HUES6 (cell line): ENCODE data around the gene NT5C2.

Experiments
- H3K27ac ChIP-seq: 2 replicates; pipeline ENCODE4 v1.7.0; 2013; ENCODE audit warnings: low read depth, mild to moderate bottlenecking, low read length, inconsistent platforms
- H3K27me3 ChIP-seq: 2 replicates; pipeline ENCODE4 v1.6.1; 2013; ENCODE audit warnings: low read length; ENCODE audit not compliant: control insufficient read depth, insufficient read depth
- H3K36me3 ChIP-seq: 2 replicates; pipeline ENCODE4 v1.6.1; 2013; ENCODE audit warnings: low read length; ENCODE audit not compliant: control insufficient read depth, insufficient read depth
- H3K4me1 ChIP-seq: 2 replicates; pipeline ENCODE4 v1.6.1; 2013; ENCODE audit warnings: low read length; ENCODE audit not compliant: control insufficient read depth, insufficient read depth
- H3K4me3 ChIP-seq: 2 replicates; pipeline ENCODE4 v1.5.1; 2013; ENCODE audit warnings: low read depth, low read length
- H3K9ac ChIP-seq: one replicate; pipeline ENCODE4 v1.6.1; 2013; ENCODE audit warnings: mild to moderate bottlenecking, low read length
- H3K9me3 ChIP-seq: 2 replicates; pipeline ENCODE4 v1.6.1; 2013; ENCODE audit warnings: low read depth, low read length; ENCODE audit not compliant: control insufficient read depth, insufficient read depth

The NT5C2 gene

DNA sequence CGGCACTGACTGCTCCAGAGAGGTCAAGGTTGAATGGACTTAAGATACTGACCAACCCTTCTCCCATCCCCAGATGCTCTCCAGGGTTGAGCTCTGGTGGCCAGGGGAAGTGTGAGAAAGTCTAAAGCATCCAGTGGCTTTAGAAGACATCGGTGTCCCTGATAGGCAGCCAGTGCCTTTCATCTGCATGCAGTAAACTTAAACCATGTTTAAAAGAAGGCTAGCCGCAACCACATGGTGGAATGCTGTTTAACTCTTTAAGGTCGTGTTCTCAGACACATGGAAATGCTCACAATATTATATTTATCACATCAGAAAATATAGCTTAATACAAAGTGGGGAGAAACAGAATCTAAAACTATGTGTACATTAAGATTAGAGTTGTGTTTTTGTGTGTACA is 138.0 kb downstream of the NT5C2 start:
- no peaks in the 10 kb centered on the region for H3K9me3 ChIP-seq
- no peaks in the 10 kb centered on the region for H3K36me3 ChIP-seq
- no peaks in the 10 kb centered on the region for H3K27me3 ChIP-seq
- H3K9ac ChIP-seq = no peak overlapping the region
- H3K4me3 ChIP-seq = no peak overlapping the region
- 0 out of 2 replicates have a peak, but pooled peaks cover 3% of the 10 kb centered on the region for H3K4me1 ChIP-seq
- H3K27ac ChIP-seq = no peak overlapping the region

DNA sequence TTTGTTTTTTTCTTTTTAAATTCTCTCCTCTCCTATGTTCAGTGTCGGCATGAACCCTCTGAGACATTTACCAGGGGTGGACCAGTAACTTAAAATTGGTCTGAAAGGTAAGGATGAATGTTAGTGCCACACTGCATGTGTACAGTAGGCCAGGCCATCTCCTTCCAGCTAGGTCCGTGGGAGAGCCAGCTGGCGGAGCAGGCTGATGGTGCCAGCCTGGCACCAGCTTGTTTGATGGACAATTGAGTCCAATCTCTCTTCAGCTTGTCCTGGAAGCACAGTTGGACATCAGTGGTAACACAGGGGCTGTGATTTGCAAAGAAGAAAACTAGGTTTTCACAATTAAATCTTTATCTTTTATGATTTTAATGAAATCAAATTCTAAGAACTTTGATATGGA is 138.5 kb downstream of the NT5C2 start:
- no peak overlapping the region for H3K4me3 ChIP-seq
- no peak overlapping the region for H3K27ac ChIP-seq
- no peak overlapping the region for H3K9ac ChIP-seq

DNA sequence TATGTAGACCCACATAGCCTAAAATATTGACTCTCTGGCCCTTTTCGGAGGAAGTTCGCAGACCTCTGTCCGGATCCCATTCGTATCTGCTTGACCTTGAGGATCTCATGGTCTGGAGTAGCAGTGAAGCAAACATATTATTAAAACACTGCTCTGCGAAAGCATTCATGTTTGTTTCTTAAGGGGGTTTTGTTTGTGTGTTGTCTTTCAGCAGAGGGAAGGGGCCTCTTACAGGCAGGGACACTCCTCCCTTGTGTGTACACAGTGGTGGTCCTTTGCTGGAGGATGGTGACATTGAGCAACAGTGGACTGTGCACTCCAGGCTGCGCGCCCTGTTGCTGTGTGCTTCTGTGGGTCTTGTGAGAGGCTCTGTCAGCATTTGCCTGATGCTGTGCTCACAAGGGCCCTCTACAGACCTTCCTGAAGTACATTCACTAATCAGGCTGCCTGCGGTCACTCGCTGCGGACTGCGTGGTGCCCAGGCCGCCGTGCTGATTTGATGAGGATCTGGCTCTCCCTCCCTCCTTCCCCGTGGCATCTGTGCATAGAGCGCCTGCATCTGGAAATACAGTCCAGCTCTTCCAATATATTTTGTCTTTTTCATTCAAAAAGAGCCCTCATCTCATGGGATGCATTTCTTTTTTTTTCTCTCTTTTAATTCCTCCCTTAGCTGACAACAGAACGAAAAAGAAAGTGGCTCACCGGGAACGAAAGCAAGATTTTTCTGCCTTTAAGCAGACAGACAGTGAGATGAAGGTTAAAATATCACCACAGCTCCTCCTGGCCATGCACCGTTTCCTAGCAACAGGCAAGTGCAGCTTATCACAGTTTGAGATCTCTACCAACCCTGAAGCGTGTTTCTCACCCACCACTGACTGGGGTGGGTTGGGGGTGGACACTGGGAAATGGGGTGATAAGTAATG is 139.2 kb downstream of the NT5C2 start:
- H3K27ac ChIP-seq = no peak overlapping the region
- H3K9me3 ChIP-seq = no peaks in the 10 kb centered on the region
- 0 out of 2 replicates have a peak, but pooled peaks cover 3% of the 10 kb centered on the region for H3K4me1 ChIP-seq
- H3K4me3 ChIP-seq = no peak overlapping the region
- H3K27me3 ChIP-seq = no peaks in the 10 kb centered on the region
- no peak overlapping the region for H3K9ac ChIP-seq
- H3K36me3 ChIP-seq = no peaks in the 10 kb centered on the region

More for the DNA sequence above, 138.5 kb downstream of the NT5C2 start:
- Histone ChIP-seq H3K36me3 (no peaks in the 10 kb centered on the region), H3K4me1 (0 out of 2 replicates have a peak, but pooled peaks cover 3% of the 10 kb centered on the region), H3K9me3 (no peaks in the 10 kb centered on the region), H3K27me3 (no peaks in the 10 kb centered on the region)

GRCh38 chr10:103049237-103049636 is 143.8 kb downstream of the NT5C2 start:
- H3K36me3 ChIP-seq = no peaks in the 10 kb centered on the region
- no peaks in the 10 kb centered on the region for H3K27me3 ChIP-seq

GRCh38 chr10:103047381-103047780 is 145.7 kb downstream of the NT5C2 start:
- Histone ChIP-seq H3K9ac (no peak overlapping the region), H3K4me1 (peaks cover 29% of the 10 kb centered on the region)

More at GRCh38 chr10:103049237-103049636, 143.8 kb downstream of the NT5C2 start:
- Histone ChIP-seq H3K4me1 (peaks cover 13% of the 10 kb centered on the region), H3K4me3 (no peak overlapping the region), H3K9ac (no peak overlapping the region), H3K9me3 (no peaks in the 10 kb centered on the region), H3K27ac (no peak overlapping the region)

DNA sequence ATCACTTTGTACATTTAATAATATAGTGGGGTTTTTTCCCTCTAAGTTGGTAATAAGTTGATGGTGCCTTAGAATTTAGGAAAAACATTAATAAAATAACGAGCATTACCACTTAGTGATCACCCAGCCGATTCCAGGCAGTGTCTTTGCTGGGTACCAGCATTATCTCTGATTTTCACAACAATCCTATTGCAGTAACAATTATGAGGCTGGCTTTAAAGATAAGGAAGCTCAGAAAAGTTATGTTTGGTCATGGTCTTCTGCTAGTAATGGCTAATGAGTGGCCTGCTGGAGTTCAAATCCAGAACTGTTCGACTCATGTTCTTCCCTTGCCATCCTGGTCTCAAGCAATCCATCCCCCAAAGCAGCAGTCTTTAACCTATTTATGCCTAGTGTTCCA is 147.1 kb downstream of the NT5C2 start:
- no peak overlapping the region for H3K9ac ChIP-seq
- no peaks in the 10 kb centered on the region for H3K9me3 ChIP-seq
- H3K27me3 ChIP-seq = no peaks in the 10 kb centered on the region
- H3K36me3 ChIP-seq = no peaks in the 10 kb centered on the region
- H3K4me1 ChIP-seq = peaks cover 35% of the 10 kb centered on the region
- H3K27ac ChIP-seq = no peak overlapping the region
- H3K4me3 ChIP-seq = no peak overlapping the region

More at GRCh38 chr10:103047381-103047780, 145.7 kb downstream of the NT5C2 start:
- Histone ChIP-seq H3K9me3 (no peaks in the 10 kb centered on the region), H3K27ac (no peak overlapping the region), H3K4me3 (no peak overlapping the region), H3K36me3 (no peaks in the 10 kb centered on the region), H3K27me3 (no peaks in the 10 kb centered on the region)

- no peaks in the 10 kb centered on the region for H3K36me3 ChIP-seq
- no peak overlapping the region for H3K4me3 ChIP-seq
- no peaks in the 10 kb centered on the region for H3K27me3 ChIP-seq
- no peaks in the 10 kb centered on the region for H3K9me3 ChIP-seq
- peaks cover 35% of the 10 kb centered on the region for H3K4me1 ChIP-seq
- H3K9ac ChIP-seq = no peak overlapping the region
- H3K27ac ChIP-seq = no peak overlapping the region
These were observed 148.1 kb downstream of the NT5C2 start for GRCh38 chr10:103044942-103045489.

- H3K9me3 ChIP-seq = no peaks in the 10 kb centered on the region
- H3K9ac ChIP-seq = no peak overlapping the region
- H3K4me3 ChIP-seq = no peak overlapping the region
- H3K27me3 ChIP-seq = no peaks in the 10 kb centered on the region
- H3K36me3 ChIP-seq = no peaks in the 10 kb centered on the region
- H3K27ac ChIP-seq = no peak overlapping the region
- peaks cover 35% of the 10 kb centered on the region for H3K4me1 ChIP-seq
These were observed 150.2 kb downstream of the NT5C2 start for GRCh38 chr10:103042908-103043307.

DNA sequence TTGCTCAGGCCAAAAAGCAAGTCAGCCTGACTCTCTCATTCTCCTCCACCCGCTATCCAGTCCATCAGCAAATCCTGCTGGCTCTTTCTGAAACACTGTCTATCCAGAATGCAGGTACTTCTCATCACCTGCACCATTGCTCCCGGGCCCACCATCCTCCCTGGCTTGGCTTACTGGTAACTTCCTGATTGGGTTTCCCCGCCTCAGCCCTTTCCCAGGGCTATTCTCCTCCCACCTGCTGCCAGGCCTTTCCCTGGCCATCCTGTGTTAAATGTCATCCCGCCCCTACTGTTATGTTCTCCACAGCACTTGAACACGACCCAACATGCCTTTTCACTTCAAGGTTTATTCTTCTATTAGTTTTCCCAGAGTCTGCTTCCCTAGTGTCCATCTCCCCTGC is 150.9 kb downstream of the NT5C2 start:
- no peak overlapping the region for H3K9ac ChIP-seq
- peaks cover 35% of the 10 kb centered on the region for H3K4me1 ChIP-seq
- H3K4me3 ChIP-seq = no peak overlapping the region
- no peaks in the 10 kb centered on the region for H3K27me3 ChIP-seq
- no peaks in the 10 kb centered on the region for H3K9me3 ChIP-seq
- no peaks in the 10 kb centered on the region for H3K36me3 ChIP-seq
- H3K27ac ChIP-seq = no peak overlapping the region

- Histone ChIP-seq H3K4me3 (no peak overlapping the region), H3K4me1 (peaks cover 35% of the 10 kb centered on the region), H3K27me3 (no peaks in the 10 kb centered on the region), H3K36me3 (no peaks in the 10 kb centered on the region), H3K9ac (no peak overlapping the region), H3K27ac (no peak overlapping the region), H3K9me3 (no peaks in the 10 kb centered on the region)
These were observed 151.7 kb downstream of the NT5C2 start for GRCh38 chr10:103041391-103041790.

GRCh38 chr10:103040418-103040817 is 152.7 kb downstream of the NT5C2 start:
- peaks cover 35% of the 10 kb centered on the region for H3K4me1 ChIP-seq
- no peaks in the 10 kb centered on the region for H3K27me3 ChIP-seq
- H3K36me3 ChIP-seq = no peaks in the 10 kb centered on the region
- no peak overlapping the region for H3K9ac ChIP-seq
- no peak overlapping the region for H3K27ac ChIP-seq
- H3K9me3 ChIP-seq = no peaks in the 10 kb centered on the region
- no peak overlapping the region for H3K4me3 ChIP-seq
